ENCODE data around the gene ZCCHC14. TPM values are rescaled to one million over a fixed set of nuclear protein-coding genes. Genes with fewer than 3 reads are reported as not detected.
A peak's percentile ranks its signal among the peaks of the same experiment; 100 is the strongest.

The ZCCHC14 gene
- total and polyA plus RNA-seq, 2 of the 13 experiments (the other 11 are each of a cell fraction or from before 2014, with no cell fraction given): 12.4 to 12.5 TPM

- TF ChIP-seq, protein P1, sequence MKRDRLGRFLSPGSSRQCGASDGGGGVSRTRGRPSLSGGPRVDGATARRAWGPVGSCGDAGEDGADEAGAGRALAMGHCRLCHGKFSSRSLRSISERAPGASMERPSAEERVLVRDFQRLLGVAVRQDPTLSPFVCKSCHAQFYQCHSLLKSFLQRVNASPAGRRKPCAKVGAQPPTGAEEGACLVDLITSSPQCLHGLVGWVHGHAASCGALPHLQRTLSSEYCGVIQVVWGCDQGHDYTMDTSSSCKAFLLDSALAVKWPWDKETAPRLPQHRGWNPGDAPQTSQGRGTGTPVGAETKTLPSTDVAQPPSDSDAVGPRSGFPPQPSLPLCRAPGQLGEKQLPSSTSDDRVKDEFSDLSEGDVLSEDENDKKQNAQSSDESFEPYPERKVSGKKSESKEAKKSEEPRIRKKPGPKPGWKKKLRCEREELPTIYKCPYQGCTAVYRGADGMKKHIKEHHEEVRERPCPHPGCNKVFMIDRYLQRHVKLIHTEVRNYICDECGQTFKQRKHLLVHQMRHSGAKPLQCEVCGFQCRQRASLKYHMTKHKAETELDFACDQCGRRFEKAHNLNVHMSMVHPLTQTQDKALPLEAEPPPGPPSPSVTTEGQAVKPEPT (CRISPR knock-in tag; IDR thresholded peaks at IDR 0.05; ENCODE audit: low read depth): no peak; the same call in 1 of the 2 replicates
- TF ChIP-seq FOXC1 (CRISPR knock-in tag; IDR thresholded peaks at IDR 0.05; ENCODE audit: borderline replicate concordance) (0 out of 2 replicates have a peak, but pooled peaks have one; percentile 55), GATAD2A (CRISPR knock-in tag; IDR thresholded peaks at IDR 0.05) (peak; percentile 92), FOXM1 (CRISPR knock-in tag; IDR thresholded peaks at IDR 0.05) (no peak), ZFY (CRISPR knock-in tag; IDR thresholded peaks at IDR 0.05) (peak; percentile 64), ZNF383 (CRISPR knock-in tag; IDR thresholded peaks at IDR 0.05; ENCODE audit: borderline replicate concordance) (no peak; the same call in 1 of the 2 replicates), HIC2 (CRISPR knock-in tag; IDR thresholded peaks at IDR 0.05; ENCODE audit: low read depth) (no peak; the same call in 1 of the 2 replicates), KLF11 (CRISPR knock-in tag; IDR thresholded peaks at IDR 0.05) (peak; percentile 91), ZNF333 (CRISPR knock-in tag; IDR thresholded peaks at IDR 0.05; ENCODE audit: borderline replicate concordance) (no peak), ISX (CRISPR knock-in tag; conservative IDR thresholded peaks at IDR 0.05) (no peak), ZKSCAN5 (CRISPR knock-in tag; IDR thresholded peaks at IDR 0.05) (no peak), MTF2 (CRISPR knock-in tag; IDR thresholded peaks at IDR 0.05; ENCODE audit: borderline replicate concordance) (no peak), THAP7 (CRISPR knock-in tag; IDR thresholded peaks at IDR 0.05) (peak; percentile 95; the same call in 1 of the 2 replicates), ZNF207 (IDR thresholded peaks at IDR 0.05; ENCODE audit: borderline replicate concordance) (no peak)
- TF ChIP-seq, protein P2, sequence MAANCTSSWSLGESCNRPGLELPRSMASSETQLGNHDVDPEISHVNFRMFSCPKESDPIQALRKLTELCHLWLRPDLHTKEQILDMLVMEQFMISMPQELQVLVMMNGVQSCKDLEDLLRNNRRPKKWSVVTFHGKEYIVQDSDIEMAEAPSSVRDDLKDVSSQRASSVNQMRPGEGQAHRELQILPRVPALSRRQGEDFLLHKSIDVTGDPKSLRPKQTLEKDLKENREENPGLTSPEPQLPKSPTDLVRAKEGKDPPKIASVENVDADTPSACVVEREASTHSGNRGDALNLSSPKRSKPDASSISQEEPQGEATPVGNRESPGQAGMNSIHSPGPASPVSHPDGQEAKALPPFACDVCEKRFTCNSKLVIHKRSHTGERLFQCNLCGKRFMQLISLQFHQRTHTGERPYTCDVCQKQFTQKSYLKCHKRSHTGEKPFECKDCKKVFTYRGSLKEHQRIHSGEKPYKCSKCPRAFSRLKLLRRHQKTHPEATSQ (CRISPR knock-in tag; IDR thresholded peaks at IDR 0.05; ENCODE audit: borderline replicate concordance): no peak
- TF ChIP-seq, protein P3, sequence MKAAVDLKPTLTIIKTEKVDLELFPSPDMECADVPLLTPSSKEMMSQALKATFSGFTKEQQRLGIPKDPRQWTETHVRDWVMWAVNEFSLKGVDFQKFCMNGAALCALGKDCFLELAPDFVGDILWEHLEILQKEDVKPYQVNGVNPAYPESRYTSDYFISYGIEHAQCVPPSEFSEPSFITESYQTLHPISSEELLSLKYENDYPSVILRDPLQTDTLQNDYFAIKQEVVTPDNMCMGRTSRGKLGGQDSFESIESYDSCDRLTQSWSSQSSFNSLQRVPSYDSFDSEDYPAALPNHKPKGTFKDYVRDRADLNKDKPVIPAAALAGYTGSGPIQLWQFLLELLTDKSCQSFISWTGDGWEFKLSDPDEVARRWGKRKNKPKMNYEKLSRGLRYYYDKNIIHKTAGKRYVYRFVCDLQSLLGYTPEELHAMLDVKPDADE (CRISPR knock-in tag; IDR thresholded peaks at IDR 0.05): no peak
- TF ChIP-seq, protein P4, sequence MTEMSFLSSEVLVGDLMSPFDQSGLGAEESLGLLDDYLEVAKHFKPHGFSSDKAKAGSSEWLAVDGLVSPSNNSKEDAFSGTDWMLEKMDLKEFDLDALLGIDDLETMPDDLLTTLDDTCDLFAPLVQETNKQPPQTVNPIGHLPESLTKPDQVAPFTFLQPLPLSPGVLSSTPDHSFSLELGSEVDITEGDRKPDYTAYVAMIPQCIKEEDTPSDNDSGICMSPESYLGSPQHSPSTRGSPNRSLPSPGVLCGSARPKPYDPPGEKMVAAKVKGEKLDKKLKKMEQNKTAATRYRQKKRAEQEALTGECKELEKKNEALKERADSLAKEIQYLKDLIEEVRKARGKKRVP (CRISPR knock-in tag; IDR thresholded peaks at IDR 0.05): peak in 1 of 2 experiments; percentile 79; a peak in 1 of 4 replicates
Measured at GRCh38 chr16:87382023-87382785, 110.6 kb downstream of the ZCCHC14 start (continued).

Data from HepG2 (cell line).